Hepatocyte (in vitro differentiated cells): ENCODE results near the gene PTCD2. TPM values are rescaled to one million over a fixed set of nuclear protein-coding genes. Genes with fewer than 3 reads are reported as not detected.

Experiments used
- DNase-seq: peaks from one replicate; pipeline ENCODE4 v3.0.0-alpha.2; 2016; ENCODE audit warnings: low spot score
- H2AFZ ChIP-seq: fragments of 200-600 bp; sonication (generic); 2 replicates; pipeline ENCODE4 v1.6.0; 2016; ENCODE audit warnings: antibody characterized with exemption, mild to moderate bottlenecking
- H3K27ac ChIP-seq: fragments of 200-600 bp; sonication (generic); 2 replicates; pipeline ENCODE4 v1.5.1; 2016; ENCODE audit warnings: mild to moderate bottlenecking
- H3K27me3 ChIP-seq: fragments of 200-600 bp; sonication (generic); 2 replicates; pipeline ENCODE4 v1.6.1; 2016
- H3K36me3 ChIP-seq: fragments of 200-600 bp; sonication (generic); replicated peaks from 2 replicates; pipeline ENCODE4 v1.5.1; 2016; ENCODE audit warnings: low read depth; ENCODE audit not compliant: insufficient read depth
- H3K4me1 ChIP-seq: fragments of 200-600 bp; sonication (generic); 2 replicates; pipeline ENCODE4 v1.5.1; 2016; ENCODE audit warnings: mild to moderate bottlenecking, moderate library complexity; ENCODE audit not compliant: insufficient read depth
- H3K4me2 ChIP-seq: fragments of 200-600 bp; sonication (generic); 2 replicates; pipeline ENCODE4 v1.6.0; 2016
- H3K4me3 ChIP-seq: fragments of 200-600 bp; sonication (generic); 2 replicates; pipeline ENCODE4 v1.5.1; 2016; ENCODE audit warnings: mild to moderate bottlenecking
- H3K79me2 ChIP-seq: fragments of 200-600 bp; sonication (generic); 2 replicates; pipeline ENCODE4 v1.6.0; 2017; ENCODE audit warnings: mild to moderate bottlenecking
- H3K9me2 ChIP-seq: fragments of 200-600 bp; sonication (generic); replicated peaks from 2 replicates; pipeline ENCODE4 v1.6.0; 2017; ENCODE audit warnings: mild to moderate bottlenecking; ENCODE audit not compliant: insufficient read depth
- H3K9me3 ChIP-seq: fragments of 200-600 bp; sonication (generic); 2 replicates; pipeline ENCODE4 v1.5.1; 2016; ENCODE audit warnings: low read depth, mild to moderate bottlenecking
- H4K20me1 ChIP-seq: fragments of 200-600 bp; sonication (generic); 2 replicates; pipeline ENCODE4 v1.6.0; 2016; ENCODE audit warnings: mild to moderate bottlenecking; ENCODE audit not compliant: insufficient read depth, poor library complexity, severe bottlenecking
- CTCF ChIP-seq: fragments of 200-600 bp; sonication (generic); IDR thresholded peaks from 2 replicates; pipeline ENCODE4 v1.5.1; 2016; ENCODE audit warnings: antibody characterized with exemption, mild to moderate bottlenecking; ENCODE audit not compliant: poor library complexity
- EZH2 ChIP-seq: fragments of 200-600 bp; sonication (generic); IDR thresholded peaks from 2 replicates; pipeline ENCODE4 v1.6.1; 2016; ENCODE audit warnings: antibody characterized with exemption, mild to moderate bottlenecking, borderline replicate concordance
- EZH2phosphoT487 ChIP-seq: fragments of 200-600 bp; sonication (generic); IDR thresholded peaks from one replicate; pipeline ENCODE4 v1.6.1; 2018; ENCODE audit warnings: antibody characterized with exemption, mild to moderate bottlenecking, low read depth, moderate library complexity; ENCODE audit not compliant: unreplicated experiment, severe bottlenecking
- WGBS: methylation state at CpG from one replicate; pipeline ENCODE4 v1.1.6; 2016; ENCODE audit warnings: low lambda C conversion rate; ENCODE audit errors: missing lambda C conversion rate; 5-methylcytosine and 5-hydroxymethylcytosine counted together
- polyA plus RNA-seq: library from polyadenylated mRNA; unstranded; fragments of >200 nt; fragmentation: Nextera tagmentation; extraction: Ambion mirVana; gene quantifications from 2 replicates; pipeline ENCODE4 v1.2.1, GENCODE V29; 2016
- total RNA-seq: library from RNA; depleted of rRNA; stranded (reverse); fragments of >200 nt; gene quantifications from 2 replicates; pipeline ENCODE4 v1.2.3, GENCODE V29; 2014

PTCD2 gene
- total and polyA plus RNA-seq, 2 experiments from 2014 or later: 5.8 to 10.5 TPM

- Histone ChIP-seq H3K79me2 (no peaks in the 10 kb centered on the region), H3K4me2 (no peak overlapping the region), H3K4me3 (no peak overlapping the region), H3K9me2 (no peaks in the 10 kb centered on the region), H3K36me3 (no peaks in the 10 kb centered on the region), H3K27me3 (no peaks in the 10 kb centered on the region), H4K20me1 (no peaks in the 10 kb centered on the region), H3K27ac (peak overlapping the region; percentile 8), H3K9me3 (no peaks in the 10 kb centered on the region), H3K4me1 (no peaks in the 10 kb centered on the region), H2AFZ (no peak overlapping the region)
- 95% methylated on average over 1 of the region's 1 CpG for WGBS
- TF ChIP-seq CTCF: no peak
- TF ChIP-seq EZH2: no peak
- no peak for TF ChIP-seq EZH2phosphoT487
- DNase-seq: no peak
Observed at GRCh38 chr5:72337159-72337558, 17.0 kb downstream of the PTCD2 start.

- no peaks in the 10 kb centered on the region for H3K4me1 ChIP-seq
- H4K20me1 ChIP-seq: no peaks in the 10 kb centered on the region
- H3K79me2 ChIP-seq: no peaks in the 10 kb centered on the region
- H3K27me3 ChIP-seq: no peaks in the 10 kb centered on the region
- no peaks in the 10 kb centered on the region for H3K9me2 ChIP-seq
- 85% methylated on average over 4 of the region's 4 CpGs for WGBS
- no peak overlapping the region for H2AFZ ChIP-seq
- no peaks in the 10 kb centered on the region for H3K36me3 ChIP-seq
- no peak overlapping the region for H3K4me2 ChIP-seq
- no peak overlapping the region for H3K4me3 ChIP-seq
- H3K9me3 ChIP-seq: no peaks in the 10 kb centered on the region
- TF ChIP-seq CTCF (no peak), EZH2phosphoT487 (no peak), EZH2 (no peak)
- no peak overlapping the region for H3K27ac ChIP-seq
- no peak for DNase-seq
Observed at GRCh38 chr5:72338689-72339209, 18.6 kb downstream of the PTCD2 start.

- no peaks in the 10 kb centered on the region for H4K20me1 ChIP-seq
- no peaks in the 10 kb centered on the region for H3K27me3 ChIP-seq
- H2AFZ ChIP-seq: no peak overlapping the region
- 80% methylated on average over 2 of the region's 2 CpGs for WGBS
- no peaks in the 10 kb centered on the region for H3K4me1 ChIP-seq
- DNase-seq: no peak
- no peaks in the 10 kb centered on the region for H3K79me2 ChIP-seq
- H3K9me3 ChIP-seq: no peaks in the 10 kb centered on the region
- no peak overlapping the region for H3K4me2 ChIP-seq
- H3K4me3 ChIP-seq: no peak overlapping the region
- no peaks in the 10 kb centered on the region for H3K36me3 ChIP-seq
- no peak for TF ChIP-seq EZH2phosphoT487
- no peak for TF ChIP-seq CTCF
- no peak for TF ChIP-seq EZH2
- H3K9me2 ChIP-seq: no peaks in the 10 kb centered on the region
- no peak overlapping the region for H3K27ac ChIP-seq
Observed at GRCh38 chr5:72346398-72346797, 26.2 kb downstream of the PTCD2 start.

GRCh38 chr5:72347801-72348308 lies 27.7 kb downstream of the PTCD2 start:
- DNase-seq: peak; percentile 40
- Histone ChIP-seq H3K36me3 (no peaks in the 10 kb centered on the region), H4K20me1 (no peaks in the 10 kb centered on the region), H3K9me2 (no peaks in the 10 kb centered on the region), H3K79me2 (no peaks in the 10 kb centered on the region), H2AFZ (no peak overlapping the region), H3K27ac (peak overlapping the region; percentile 65), H3K9me3 (no peaks in the 10 kb centered on the region), H3K4me1 (no peaks in the 10 kb centered on the region), H3K4me3 (no peak overlapping the region), H3K27me3 (no peaks in the 10 kb centered on the region), H3K4me2 (no peak overlapping the region)
- TF ChIP-seq EZH2 (no peak), EZH2phosphoT487 (no peak), CTCF (no peak)
- 73% methylated on average over 4 of the region's 4 CpGs for WGBS
